ENCODE results near the gene MAP2K4.
A peak's percentile ranks its signal among the peaks of the same experiment; 100 is the strongest.
"Not testable (repeated sequence)": the region's sequence is repeated elsewhere in the genome, so short reads cannot be mapped to it uniquely, and the experiment has no call there.

Gene MAP2K4

DNA sequence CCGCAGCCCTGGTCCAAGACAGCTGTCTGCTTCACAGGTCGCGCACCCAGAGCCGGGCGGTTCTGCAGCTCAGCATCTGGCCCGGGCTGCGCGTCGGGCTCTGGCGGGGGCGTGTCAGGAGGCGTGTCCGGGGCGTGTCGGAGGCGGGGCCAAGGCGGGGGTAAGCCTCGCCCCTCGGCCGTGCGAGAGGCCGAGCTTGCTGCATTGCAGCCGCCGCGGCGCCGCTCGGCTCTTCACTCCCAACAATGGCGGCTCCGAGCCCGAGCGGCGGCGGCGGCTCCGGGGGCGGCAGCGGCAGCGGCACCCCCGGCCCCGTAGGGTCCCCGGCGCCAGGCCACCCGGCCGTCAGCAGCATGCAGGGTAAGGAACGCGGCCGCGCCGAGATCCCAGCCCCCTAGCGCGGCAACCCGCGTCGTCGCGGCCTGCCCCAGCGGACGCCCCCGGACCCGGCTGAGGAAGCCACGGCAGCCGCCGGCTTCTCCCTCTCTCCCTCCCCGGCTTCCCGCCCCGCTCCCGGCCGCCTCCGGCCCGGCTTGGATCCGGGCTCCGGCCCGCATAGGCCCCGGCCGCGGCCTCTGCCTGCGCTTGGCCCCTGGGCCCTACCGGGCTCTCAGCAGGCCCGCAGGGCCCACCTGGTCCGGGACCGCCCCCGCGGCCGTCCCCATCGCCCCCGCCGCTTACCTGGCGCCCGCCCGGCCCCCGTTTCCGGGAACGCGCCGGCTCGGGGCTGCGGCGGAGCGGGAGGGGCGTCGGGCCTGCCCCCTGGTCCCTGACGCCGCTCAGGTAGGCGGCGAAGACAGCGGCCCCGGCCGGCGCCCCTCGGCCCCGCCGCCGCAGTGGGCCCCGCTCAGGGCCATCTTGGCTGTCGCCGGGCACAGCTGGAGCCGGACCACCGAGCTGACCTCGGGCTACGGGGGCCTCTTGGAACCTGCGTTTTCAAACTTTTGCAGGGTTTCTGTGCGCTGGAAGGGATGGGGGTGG, at the start of gene MAP2K4:
MAP2K4 (plus strand) TSS at position 236 of the 981 bp plus-strand sequence; CDS start at position 246, 10 bp downstream.
- peak; percentile 98 for DNase-seq

DNA sequence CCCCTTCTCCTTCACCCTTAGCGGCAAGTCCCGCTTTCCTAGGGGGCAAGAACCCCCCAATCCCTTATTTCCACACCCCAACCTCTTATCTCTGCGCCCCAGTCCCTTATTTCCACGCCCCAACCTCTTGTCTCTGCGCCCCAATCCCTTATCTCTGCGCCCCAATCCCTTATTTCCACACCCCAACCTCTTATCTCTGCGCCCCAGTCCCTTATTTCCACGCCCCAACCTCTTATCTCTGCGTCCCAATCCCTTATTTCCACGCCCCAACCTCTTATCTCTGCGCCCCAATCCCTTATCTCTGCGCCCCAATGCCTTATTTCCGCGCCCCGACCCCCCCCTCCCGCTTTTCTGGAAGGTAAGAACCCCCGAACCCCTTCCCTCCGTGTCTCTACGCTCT, 47.9 kb upstream of the MAP2K4 start:
- not testable (repeated sequence) for DNase-seq

DNA sequence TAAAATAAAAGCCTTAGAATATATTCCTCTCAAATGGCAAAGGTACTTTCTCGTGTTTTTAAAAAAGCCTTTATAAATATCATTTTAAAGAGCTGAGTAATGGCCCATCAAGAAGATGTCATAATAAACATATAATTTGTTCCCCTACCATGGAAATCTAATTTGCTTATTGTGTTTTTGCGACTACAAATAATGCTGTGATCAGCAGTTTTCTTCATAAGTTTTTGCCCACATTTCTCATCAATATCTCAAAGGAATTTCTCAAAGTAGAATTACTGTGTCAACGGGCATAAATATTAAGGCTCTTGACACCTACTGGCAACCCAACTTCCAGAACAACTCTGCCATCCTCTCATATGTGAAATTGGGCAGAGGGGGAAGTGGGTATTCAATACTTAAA, 40.9 kb upstream of the MAP2K4 start:
- no peak for DNase-seq

DNA sequence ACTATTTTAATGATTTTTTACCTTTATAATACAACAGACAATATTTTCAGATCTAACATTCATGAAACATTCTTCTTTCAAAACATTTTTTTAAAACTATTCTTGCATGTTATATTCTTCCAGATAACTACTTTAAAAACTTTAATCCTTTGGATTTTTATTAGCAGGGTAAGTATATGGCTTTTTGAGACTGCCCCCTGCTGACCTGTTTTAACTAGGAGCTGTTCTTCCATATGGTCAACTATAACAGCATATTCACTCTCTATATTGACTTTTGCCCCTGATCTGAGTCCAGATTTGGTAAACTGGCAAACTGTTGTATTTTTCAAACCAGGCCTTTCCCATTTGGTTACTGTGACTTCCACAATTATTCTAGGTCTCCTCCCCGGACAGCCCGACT, 39.9 kb upstream of the MAP2K4 start:
- DNase-seq = no peak

DNA sequence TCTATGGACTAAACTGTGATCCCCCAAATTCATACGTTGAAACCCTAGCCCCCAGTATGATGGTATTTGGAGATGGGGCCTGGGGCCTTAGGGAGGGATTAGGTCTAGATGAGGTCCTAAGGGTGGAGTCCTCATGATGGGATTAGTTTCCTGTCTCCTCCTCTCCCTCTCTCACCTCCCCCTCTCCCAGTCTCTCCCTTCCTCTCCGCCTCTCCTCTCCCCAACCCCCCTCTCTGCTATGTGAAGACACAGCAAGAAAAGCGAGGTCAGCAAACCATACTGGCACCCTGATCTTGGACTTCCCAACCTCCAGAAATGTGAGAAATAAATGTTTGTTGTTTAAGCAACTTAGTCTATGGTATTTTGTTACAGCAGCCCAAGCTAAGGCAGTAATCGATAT, 38.8 kb upstream of the MAP2K4 start:
- DNase-seq = no peak

DNA sequence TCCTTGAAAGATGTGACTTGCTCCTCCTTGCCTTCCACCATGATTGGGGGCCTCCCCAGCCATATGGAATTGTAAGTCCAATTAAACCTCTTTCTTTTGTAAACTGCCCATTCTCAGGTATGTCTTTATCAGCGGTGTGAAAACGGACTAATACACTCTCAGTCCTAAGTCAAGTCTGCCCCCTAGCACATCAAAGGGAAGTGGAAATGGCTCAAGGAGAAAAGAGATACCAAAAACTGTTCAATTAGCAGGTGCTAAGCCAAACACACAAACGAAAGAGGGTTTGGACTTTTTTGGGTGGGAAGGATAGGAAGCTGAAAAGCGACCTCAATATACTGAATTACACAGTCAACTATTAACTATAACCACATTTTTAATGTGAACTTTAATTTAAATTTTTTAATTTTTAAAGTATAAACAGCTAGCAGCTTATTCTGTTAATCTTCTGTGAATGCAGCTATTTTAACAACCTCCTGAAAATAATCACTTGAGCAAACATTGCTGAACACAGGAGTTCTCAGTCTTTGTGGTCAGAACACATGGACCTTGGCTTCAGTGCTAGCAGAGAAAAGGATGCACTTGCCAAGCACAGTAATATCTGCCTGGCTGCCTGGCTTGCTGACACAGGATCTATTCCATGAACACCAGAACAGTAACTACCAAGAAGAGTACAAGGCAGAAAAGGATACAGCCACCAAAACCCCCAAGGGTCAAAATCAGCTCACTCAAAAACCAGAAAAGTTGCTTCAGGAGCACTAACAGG, 34.3 kb upstream of the MAP2K4 start:
- DNase-seq = no peak

DNA sequence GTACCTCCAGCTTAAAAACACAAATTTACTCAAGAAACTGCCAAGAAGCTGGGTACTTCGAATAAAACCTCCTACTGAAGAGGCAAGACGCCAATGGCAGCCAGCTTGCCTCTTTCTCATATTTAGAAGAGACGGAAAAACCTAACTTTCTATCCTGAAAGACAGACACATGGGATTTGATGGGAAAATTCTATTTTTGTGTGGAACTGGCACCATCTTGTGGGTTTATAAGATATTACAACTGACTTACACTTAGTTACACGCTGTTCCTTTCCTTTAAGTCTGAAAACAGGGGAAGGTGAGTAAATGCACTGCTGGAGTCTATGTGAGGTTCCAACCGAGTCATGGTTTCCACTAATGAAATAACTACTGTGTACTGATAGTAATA, 33.7 kb upstream of the MAP2K4 start:
- DNase-seq = no peak

DNA sequence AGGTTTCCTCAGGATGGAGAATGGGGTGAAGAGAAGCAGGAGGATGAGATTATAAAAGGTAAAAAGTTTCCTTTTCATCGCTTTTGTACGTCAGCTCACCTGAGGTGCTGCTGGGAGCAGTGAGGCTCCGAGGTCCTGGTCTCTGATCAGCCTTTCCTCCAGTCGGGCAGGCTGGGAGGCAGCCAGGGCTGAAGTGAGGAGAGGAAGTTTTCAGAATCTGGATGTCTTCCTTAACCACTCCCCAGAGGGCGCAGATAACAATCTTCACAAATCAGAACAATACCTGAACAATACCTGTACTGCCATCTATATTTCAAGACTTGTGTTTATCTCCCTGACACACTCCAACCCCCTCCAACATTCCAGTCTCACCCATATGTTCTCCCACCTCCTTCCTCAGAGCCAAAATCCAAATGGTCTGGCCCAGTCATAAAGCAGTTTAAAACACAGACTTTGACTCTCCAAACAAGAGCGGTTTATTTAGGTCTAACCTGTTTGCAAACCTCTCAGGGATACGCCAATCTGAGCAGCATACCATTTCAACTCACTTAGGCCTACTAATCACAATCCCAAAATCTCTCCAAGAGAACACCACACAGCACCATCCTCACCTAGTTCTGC, 30.2 kb upstream of the MAP2K4 start:
- no peak for DNase-seq

DNA sequence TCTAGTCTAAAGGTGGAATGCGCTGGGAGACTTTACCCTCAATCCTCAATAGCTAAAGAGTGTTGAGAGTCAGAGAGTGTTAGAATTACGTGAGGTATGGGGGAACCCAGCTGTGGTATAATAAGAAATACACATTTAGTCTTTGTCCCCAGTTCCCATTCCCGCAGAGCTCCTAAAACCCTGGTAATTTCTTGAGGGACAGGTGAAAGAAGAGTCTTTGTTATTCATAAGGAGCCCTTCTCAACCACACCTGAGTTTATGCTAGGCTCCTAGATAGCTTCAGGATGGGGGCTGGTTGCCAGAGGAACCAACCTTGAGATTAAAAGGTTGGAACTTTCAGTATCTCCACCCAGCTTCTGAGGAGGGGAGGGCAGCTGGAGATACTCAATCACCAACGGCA, 29.2 kb upstream of the MAP2K4 start:
- DNase-seq = no peak

DNA sequence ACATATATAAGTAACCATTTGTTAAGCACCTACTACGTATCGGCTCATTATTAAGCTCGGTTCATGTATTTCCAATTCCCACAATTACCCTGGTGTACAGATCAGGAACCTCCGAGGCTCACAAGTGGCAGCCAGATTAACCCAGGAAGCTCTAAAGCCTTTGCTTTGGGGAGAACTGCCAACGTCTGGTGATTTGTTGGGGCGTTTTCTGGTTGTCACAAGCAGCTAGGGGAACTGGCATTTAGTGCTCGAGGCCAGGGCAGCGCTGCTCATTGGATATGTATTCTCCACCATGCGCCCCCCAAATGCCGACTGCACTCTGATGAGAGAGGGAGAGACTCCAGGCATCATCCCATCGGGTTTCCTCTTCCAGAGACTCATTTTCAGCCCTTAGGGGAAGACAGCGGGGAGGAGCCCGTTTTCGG, 23.9 kb upstream of the MAP2K4 start:
- DNase-seq = no peak

DNA sequence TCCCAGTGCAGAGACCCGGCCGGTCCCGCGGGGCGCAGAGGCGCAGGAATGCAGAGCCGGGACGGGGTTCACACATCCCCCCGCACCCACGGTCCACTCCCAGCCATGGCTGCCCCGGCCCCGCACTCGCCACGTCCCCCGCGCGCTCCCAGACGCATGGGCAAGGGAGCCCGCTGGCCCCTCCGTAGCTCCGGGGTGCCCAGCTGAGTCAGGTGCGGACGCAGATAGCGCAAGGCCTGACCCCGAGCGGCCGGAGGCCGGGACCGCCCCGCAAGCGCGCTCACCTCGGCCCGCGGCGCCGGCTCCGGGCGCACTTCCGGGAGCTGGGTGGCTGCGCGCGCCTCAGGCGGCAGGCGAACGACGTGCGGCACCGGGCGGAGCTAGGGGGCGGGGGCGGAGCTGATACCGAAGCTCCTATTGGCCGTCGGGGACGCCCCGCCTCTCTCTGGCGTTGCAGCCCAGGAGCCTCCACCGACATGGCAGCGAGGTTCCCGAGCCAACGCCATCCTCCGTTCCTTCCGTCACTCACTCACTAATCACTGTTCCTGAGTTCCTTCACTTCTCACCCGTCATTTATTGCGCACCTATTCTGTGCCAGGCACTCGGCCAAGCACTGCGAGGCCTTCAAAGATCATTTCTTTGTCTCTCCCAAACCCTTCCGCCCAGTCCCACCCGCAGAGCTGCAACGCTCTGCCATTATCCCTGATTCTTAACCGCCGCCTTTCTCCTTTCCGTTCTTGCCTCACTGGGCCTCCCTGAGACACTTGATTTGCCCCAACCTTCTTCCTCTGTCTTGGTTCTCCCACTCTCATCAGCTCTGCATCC, 23.3 kb upstream of the MAP2K4 start, which contains the start of gene ZNF18:
ZNF18 (minus strand) TSS at position 329 of the 825 bp plus-strand sequence. CDS start 4,646 bp downstream, outside the sequence.
- peak; percentile 99 for DNase-seq

DNA sequence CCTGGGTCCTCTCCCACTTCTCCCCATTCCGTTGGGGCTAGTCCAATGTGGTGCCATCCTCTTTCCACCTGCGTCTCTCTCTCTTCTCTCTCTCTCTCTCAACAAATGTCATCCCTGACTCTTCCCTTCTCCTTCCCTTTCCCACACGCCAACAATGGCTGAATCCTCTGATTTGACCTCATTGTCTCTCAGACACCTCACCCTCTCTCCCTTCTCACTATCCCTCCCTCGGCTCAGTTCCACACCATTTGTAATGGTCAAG, 22.8 kb upstream of the MAP2K4 start:
- DNase-seq = no peak

DNA sequence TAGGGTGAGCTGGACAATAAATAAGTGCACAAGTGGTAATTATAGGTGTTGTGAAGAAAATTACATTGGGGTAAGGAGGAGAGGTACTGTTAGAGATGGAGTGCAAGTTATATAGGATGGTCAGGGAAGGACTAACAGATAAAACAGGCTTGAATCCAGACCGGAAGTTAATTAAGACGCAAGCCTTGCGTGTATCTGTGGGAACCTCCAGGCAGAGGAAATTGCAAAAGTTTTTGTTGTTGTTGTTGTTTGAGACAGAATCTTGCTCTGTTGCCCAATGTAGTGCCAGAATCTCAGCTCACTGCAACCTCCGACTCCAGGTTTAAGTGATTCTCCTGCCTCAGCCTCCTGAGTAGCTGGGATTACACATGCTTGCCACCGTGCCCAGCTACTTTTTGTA, 21.0 kb upstream of the MAP2K4 start:
- DNase-seq = no peak

DNA sequence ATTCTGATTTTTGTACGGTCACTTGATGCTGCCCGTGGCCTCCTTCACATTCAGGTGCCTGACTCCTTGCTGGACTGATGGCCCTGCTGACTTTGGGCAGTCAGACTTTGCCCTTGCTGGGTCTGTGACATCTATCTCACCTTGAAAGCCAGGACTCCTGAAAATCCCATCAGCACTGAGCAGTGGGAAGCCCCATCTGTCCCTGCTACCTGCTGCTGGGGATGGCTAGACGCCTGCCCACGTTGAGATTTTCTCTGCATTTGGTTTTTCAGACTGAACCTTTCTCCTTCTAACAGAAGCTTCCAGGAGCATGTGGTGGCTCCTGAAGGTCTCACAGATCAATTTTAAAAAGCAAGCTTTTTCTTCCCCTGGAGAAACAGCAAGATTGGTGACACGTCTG, 13.2 kb upstream of the MAP2K4 start:
- no peak for DNase-seq

DNA sequence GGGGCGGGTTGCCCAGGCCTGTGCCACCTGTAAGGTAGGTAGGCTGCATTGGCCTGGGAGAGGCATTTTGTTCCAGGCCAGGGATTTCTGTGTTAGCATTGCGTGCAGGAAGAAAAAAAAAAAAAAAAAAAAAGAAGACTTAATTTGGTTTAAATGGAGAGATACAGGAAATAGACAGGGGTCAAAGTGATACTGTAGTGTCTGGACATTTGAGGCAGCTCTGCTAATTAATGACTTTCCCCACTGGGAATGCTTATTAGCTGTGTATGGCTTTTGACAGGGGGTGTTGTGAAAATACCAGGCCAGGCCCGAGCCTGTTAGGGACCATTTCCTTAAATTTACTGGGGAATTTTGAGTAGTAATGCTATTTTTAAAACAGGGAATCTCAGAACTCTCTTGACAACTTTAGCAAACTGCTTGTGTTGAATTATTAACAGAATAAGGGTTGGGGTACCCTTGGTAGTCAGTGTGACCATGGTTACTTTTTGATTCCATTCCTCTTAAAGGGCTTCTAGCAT, 1.0 kb downstream of the MAP2K4 start:
- no peak for DNase-seq

DNA sequence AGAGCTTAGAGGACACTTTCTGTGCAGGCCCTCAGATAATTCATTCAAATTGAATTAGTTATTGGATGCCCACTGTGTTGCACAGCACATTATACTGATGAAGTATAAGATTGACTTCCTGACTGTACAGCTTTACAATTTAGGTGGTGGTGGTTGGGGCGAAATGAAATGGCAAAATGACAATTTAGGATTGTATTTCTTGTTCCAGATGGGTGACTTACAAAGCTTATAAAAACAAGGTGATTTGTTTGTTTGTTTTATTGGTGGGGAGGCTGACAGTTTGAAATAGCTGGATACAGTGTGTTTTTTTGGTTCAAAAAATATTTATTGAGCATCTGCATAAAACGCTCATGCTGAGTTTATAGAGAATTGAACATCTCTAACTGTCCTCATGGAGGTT, 1.6 kb downstream of the MAP2K4 start:
- no peak for DNase-seq

DNA sequence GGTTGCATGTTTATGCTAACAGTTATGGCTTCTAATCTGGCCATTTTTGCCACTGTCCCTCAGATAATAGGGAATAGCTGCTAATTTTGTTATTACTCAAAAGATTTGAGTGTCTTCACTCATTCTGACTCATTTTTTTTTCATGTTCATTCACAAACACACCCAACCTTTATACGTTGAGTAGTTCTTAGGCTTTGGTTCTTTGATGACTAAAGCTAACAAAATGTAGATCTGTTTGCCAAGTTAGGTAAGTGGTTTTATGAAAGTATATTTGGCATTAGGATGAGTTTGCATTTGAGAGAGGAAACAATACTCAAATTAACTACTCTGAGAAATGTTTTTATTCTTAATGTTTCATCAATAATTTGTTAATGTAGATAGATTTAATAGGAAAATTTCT, 3.6 kb downstream of the MAP2K4 start:
- no peak for DNase-seq

DNA sequence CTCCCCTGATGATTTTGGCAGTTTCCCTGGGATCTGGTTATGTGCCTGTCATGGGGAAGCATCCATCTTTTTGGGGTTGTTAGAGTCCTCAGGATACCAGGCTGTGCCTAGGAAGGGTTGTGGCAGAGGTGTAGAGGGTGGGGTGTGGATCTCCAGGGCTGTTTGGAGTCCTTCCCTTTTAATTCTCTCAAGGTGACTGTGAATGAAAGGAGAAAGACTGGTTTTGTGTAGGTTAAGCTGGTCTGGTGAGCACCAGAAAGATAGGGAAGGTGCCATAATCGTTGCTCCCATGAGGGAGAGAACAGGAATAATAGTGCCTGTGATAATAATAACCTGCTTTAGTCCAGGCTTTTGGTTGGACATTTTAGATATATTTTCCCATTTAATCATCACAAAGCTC, 7.0 kb downstream of the MAP2K4 start:
- DNase-seq = no peak

DNA sequence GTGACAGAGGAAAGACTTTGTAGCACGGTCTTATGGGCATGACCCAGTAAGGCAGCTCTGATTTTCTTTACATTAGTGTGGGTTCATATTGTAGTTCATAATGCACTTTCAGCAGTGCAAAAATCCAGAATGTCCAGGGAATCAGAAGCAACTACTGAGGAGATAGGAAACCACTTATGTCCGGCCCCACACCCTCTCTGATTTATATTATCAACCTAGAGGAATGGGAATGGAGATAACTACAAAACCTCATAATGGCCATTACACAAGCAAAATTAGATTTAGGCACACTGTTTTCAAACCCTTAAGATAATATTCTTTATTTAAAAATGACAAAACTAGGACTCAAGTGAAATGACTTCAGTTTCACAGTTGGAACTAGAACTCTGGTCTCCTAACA, 7.9 kb downstream of the MAP2K4 start:
- DNase-seq = no peak

DNA sequence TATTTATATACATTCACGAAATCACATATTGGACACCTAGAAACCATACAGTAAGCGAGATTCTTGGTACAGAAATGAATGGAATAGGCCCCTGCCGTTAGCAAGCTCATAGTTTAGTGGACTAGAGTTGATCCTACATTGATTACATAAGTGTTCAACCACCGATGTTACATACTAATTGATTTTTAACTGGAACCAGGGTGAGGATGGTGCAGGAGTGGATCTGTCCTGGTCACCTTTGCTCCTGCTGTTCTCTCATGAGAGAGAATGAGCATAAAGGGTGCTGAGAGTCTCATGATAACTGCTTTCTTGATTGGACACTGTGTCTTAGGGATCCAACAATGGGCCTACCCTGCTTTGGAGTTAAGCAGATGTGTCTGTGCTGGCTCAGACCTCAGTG, 13.9 kb downstream of the MAP2K4 start:
- DNase-seq = no peak

DNA sequence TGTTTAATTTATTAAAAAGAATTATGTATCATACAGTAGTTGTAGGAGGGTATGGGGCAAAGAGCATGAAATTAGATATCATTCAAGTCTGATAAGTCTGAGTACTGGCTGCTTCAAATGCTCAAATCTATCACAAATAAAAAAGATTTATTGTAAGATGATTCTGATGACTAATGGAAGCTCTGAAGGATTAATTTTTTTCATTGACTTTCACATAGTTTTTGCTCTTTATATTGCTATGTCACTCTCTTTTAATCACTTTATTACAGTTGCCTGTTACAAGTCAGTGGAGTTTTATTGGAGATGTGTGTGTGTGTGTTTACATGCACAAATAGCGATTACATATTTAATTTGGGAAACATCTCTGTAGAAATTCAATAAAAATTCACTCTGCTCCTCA, 15.0 kb downstream of the MAP2K4 start:
- DNase-seq = no peak

DNA sequence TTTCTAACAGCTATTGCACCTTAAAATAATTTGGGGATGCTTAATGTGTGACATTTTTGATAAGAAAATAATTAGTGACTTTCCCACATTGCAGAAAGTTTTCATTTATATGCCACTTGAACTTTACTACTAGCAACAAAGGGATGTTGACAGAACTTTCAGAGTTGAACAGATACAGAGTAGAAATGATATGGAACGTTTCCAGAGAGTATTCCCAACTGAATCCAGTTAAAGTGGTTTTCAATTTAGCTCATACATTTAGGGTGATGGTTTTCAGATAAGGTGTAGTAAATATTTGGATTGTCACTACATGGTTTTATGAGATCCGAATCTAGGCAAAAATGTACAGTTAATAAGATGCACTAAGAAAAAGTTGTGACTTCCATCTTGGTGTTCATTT, 17.3 kb downstream of the MAP2K4 start:
- no peak for DNase-seq

DNA sequence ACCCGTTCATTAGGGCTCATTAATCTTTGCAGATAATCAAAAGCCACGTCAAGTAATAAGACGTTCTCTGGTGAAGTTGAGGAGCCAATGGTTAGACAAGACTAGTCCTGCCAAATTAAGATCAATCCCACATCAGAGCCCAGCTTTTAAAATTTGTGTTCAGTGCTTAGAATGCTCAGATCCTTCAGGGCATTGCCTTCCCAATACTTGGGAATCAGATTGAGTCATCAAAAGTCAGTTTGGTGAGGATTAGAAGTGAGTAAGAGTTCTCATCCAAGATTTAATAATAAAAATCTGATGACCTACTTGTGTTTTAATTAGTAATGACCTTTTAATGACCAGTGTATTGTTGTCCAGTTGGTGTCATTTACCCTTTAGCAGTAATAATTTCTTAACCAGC, 19.8 kb downstream of the MAP2K4 start:
- DNase-seq = no peak

All from islet precursor cell (in vitro differentiated cells).